NB4 (cell line): Measurements from ENCODE around the gene ITPRIP.

Experiments used
- CTCF ChIP-seq: IDR thresholded peaks from one replicate; pipeline ENCODE4 v1.5.1; 2012; ENCODE audit warnings: low read depth, low read length
- MAX ChIP-seq: IDR thresholded peaks from 2 replicates; pipeline ENCODE4 v1.6.1; 2011; ENCODE audit warnings: low read depth, low read length

GRCh38 chr10:104348601-104349000 is 10.3 kb upstream of the ITPRIP start:
- TF ChIP-seq CTCF (no peak), MAX (no peak)
